K562 (cell line): ENCODE results near the gene C1orf167. TPM values are rescaled to one million over a fixed set of nuclear protein-coding genes. Genes with fewer than 3 reads are reported as not detected.

Experiments used
- ARID2 ChIP-seq: fragments of 450-650 bp; IDR thresholded peaks from 2 replicates; pipeline ENCODE4 v1.6.1; 2017; ENCODE audit warnings: antibody characterized with exemption, mild to moderate bottlenecking
- CHD2 ChIP-seq: IDR thresholded peaks from 2 replicates; pipeline ENCODE4 v1.6.1; 2011; ENCODE audit warnings: low read depth, low read length
- CHD4 ChIP-seq: fragments of 200-600 bp; sonication (generic); IDR thresholded peaks from 3 replicates; pipeline ENCODE4 v1.6.1; 2012; ENCODE audit warnings: low read depth, mild to moderate bottlenecking, mixed read lengths, low read length, inconsistent platforms; ENCODE audit not compliant: insufficient read depth, insufficient replicate concordance, poor library complexity, severe bottlenecking
- EP400 ChIP-seq: fragments of 450-650 bp; IDR thresholded peaks from 2 replicates; pipeline ENCODE4 v1.6.1; 2017; ENCODE audit warnings: antibody characterized with exemption, mild to moderate bottlenecking, moderate library complexity
- FOXJ2 ChIP-seq: fragments of 200-800 bp; sonication (Bioruptor generic); IDR thresholded peaks from 2 replicates; pipeline ENCODE4 v1.6.1; 2016; ENCODE audit warnings: missing genetic modification characterization, missing compliant biosample characterization
- FOXK2 ChIP-seq, 2 experiments: fragments of 450-650 bp; IDR thresholded peaks in 1 of 2; conservative IDR thresholded peaks in 1 of 2; 2 replicates each; pipeline ENCODE4 v1.6.1; 2016; ENCODE audit warnings: low read depth in 2 of 2, mild to moderate bottlenecking in 1 of 2
- GATAD2A ChIP-seq: fragments of 450-650 bp; IDR thresholded peaks from 2 replicates; pipeline ENCODE4 v1.6.1; 2017
- GTF2A2 ChIP-seq: IDR thresholded peaks from 2 replicates; pipeline ENCODE4 v1.6.1; 2016; ENCODE audit warnings: mild to moderate bottlenecking, missing genetic modification characterization, missing compliant biosample characterization
- HOXB6 ChIP-seq: fragments of 250-450 bp; sonication (Bioruptor Pico); IDR thresholded peaks from 2 replicates; pipeline ENCODE4 v1.5.1; 2022; ENCODE audit warnings: mild to moderate bottlenecking, borderline replicate concordance
- KDM1A ChIP-seq, 2 experiments: fragments of 450-650 bp; IDR thresholded peaks; 2 replicates each; pipeline ENCODE4 v1.6.1; 2016; ENCODE audit warnings: mild to moderate bottlenecking in 2 of 2
- MYNN ChIP-seq, 2 experiments: sonication (generic); formaldehyde crosslinking in 1 of 2; IDR thresholded peaks; 2 replicates each; pipeline versions ENCODE4 v1.5.0 to v1.6.1; 2016 to 2020; ENCODE audit warnings: antibody characterized with exemption in 1 of 2, missing genetic modification reagents in 1 of 2
- NEUROD1 ChIP-seq: fragments of 150-350 bp; IDR thresholded peaks from 2 replicates; pipeline ENCODE4 v1.6.1; 2014; ENCODE audit warnings: borderline replicate concordance, low read length, low read depth; ENCODE audit not compliant: partially characterized antibody
- NFIC ChIP-seq: fragments of 450-650 bp; IDR thresholded peaks from 2 replicates; pipeline ENCODE4 v1.6.1; 2017; ENCODE audit warnings: mild to moderate bottlenecking, inconsistent platforms
- PCBP2 ChIP-seq: fragments of 200-400 bp; formaldehyde crosslinking; IDR thresholded peaks from 2 replicates; pipeline ENCODE4 v1.6.1; 2018; ENCODE audit warnings: low read length, low read depth, mild to moderate bottlenecking, moderate library complexity; ENCODE audit not compliant: poor library complexity, severe bottlenecking
- PHB2 ChIP-seq: fragments of 450-650 bp; IDR thresholded peaks from 2 replicates; pipeline ENCODE4 v1.6.1; 2017; ENCODE audit warnings: low read depth
- POLR2AphosphoS2 ChIP-seq: IDR thresholded peaks from 2 replicates; pipeline ENCODE4 v1.6.1; 2012; ENCODE audit warnings: low read length, improper control_type of control experiment
- POLR3A ChIP-seq: IDR thresholded peaks from 2 replicates; pipeline ENCODE4 v1.6.1; 2011; ENCODE audit warnings: borderline replicate concordance, mild to moderate bottlenecking, moderate library complexity; ENCODE audit not compliant: insufficient read length, insufficient read depth; ENCODE audit errors: extremely low read depth
- RB1 ChIP-seq: fragments of 450-650 bp; IDR thresholded peaks from 2 replicates; pipeline ENCODE4 v1.6.1; 2017; ENCODE audit warnings: low read depth, mild to moderate bottlenecking
- SMARCA4 ChIP-seq: fragments of 450-650 bp; IDR thresholded peaks from 2 replicates; pipeline ENCODE4 v1.6.1; 2016
- SRSF3 ChIP-seq: fragments of 200-400 bp; formaldehyde crosslinking; IDR thresholded peaks from 2 replicates; pipeline ENCODE4 v1.6.1; 2016; ENCODE audit warnings: mild to moderate bottlenecking, low read length, moderate library complexity; ENCODE audit not compliant: insufficient read depth
- TAL1 ChIP-seq: fragments of 450-650 bp; IDR thresholded peaks from 2 replicates; pipeline ENCODE4 v1.6.1; 2016; ENCODE audit warnings: mild to moderate bottlenecking
- TBP ChIP-seq: optimal IDR thresholded peaks from 2 replicates; pipeline ENCODE3; 2011; ENCODE audit warnings: low read depth, low read length, improper control_type of control experiment
- U2AF2 ChIP-seq: fragments of 200-400 bp; formaldehyde crosslinking; optimal IDR thresholded peaks from 2 replicates; pipeline ENCODE3; 2017; ENCODE audit warnings: low read depth, mild to moderate bottlenecking, low read length
- ZNF212 ChIP-seq: fragments of 450-650 bp; formaldehyde crosslinking; IDR thresholded peaks from 2 replicates; pipeline ENCODE4 v1.4.0; 2020; ENCODE audit warnings: mild to moderate bottlenecking
- ZNF274 ChIP-seq: IDR thresholded peaks from 2 replicates; pipeline ENCODE4 v1.6.1; 2011; ENCODE audit warnings: low read depth, mild to moderate bottlenecking, low read length, moderate library complexity, borderline replicate concordance
- ZNF717 ChIP-seq: fragments of 250-450 bp; sonication (Bioruptor Pico); IDR thresholded peaks from 2 replicates; pipeline ENCODE4 v1.5.0; 2021
- ZNF778 ChIP-seq: fragments of 450-650 bp; formaldehyde crosslinking; IDR thresholded peaks from 2 replicates; pipeline ENCODE4 v1.4.0; 2020; ENCODE audit warnings: mild to moderate bottlenecking, moderate library complexity
- ZZZ3 ChIP-seq: fragments of 450-650 bp; IDR thresholded peaks from 2 replicates; pipeline ENCODE4 v1.6.1; 2016; ENCODE audit warnings: antibody characterized with exemption, mild to moderate bottlenecking, moderate library complexity
- polyA plus RNA-seq, 8 experiments: library from polyadenylated mRNA; depleted of rRNA in 4 of 8; stranded (reverse) in 5 of 8; unstranded in 3 of 8; fragments of >200 nt; fragmentation: Nextera tagmentation in 2 of 8; fragmentation: Illumina TruSeq in 1 of 8; extraction: Ambion mirVana in 2 of 8; extraction: Trizol in 1 of 8; gene quantifications; 2 replicates each; pipeline versions ENCODE4 v1.2.1 to v1.2.3, GENCODE V29; 2011 to 2014; ENCODE audit warnings: inconsistent platforms in 1 of 8, missing spikeins in 1 of 8
- total RNA-seq, 7 experiments: library from RNA; depleted of rRNA in 6 of 7; stranded (reverse); fragments of >200 nt in 6 of 7; fragmentation: Illumina TruSeq in 2 of 7; extraction: Trizol in 2 of 7; gene quantifications; 2 replicates each; pipeline versions ENCODE4 v1.2.1 to v1.2.3, GENCODE V29; 2011 to 2021; ENCODE audit warnings: low replicate concordance in 1 of 7
- TF ChIP-seq, protein P1 (sequence below): fragments of 250-450 bp; sonication (Bioruptor Pico); IDR thresholded peaks from 2 replicates; pipeline ENCODE4 v1.8.0; 2022; ENCODE audit warnings: inconsistent platforms, mild to moderate bottlenecking, moderate library complexity, borderline replicate concordance
- TF ChIP-seq, protein P2 (sequence below): sonication (generic); formaldehyde crosslinking; IDR thresholded peaks from 2 replicates; pipeline ENCODE4 v1.5.0; 2020; ENCODE audit warnings: missing genetic modification reagents

The C1orf167 gene
- total and polyA plus RNA-seq, 9 of the 15 experiments (the other 6 are each of a cell fraction or from before 2014, with no cell fraction given): 0.22 to 0.86 (median 0.31) TPM; not detected in 2

DNA sequence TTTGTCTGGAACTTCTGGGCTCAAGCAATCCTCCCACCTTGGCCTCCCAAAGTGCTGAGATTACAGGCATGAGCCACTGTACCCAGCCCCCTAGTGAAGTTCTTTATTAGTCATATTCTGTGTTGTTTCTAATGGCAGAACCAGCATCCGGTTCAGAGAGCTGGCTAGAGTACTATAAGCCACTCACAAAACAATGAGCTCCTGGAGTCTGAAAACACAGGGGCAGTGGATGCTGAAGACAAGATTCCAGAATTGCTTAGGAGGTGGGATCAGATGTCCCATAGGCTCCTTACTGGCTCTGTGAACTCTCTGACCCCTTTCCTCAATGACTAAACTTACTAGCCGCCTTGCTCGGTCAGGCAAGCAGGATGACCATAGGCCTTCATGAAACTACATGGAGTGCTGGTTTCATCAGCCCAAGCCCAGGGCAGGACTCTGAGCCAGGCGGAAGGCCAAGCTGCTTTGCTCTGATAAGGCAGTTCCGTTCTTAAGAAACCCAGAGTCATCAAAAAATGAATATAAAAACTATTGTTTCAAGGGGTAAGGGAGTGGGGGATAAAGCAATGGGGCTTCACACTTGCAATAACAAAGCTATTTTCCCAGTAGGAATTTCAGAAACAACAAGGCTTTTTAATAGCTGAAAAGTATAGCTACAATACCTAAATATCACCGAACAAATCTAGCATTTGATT, 35.7 kb downstream of the C1orf167 start (continued):
- TF ChIP-seq HOXB6 (CRISPR knock-in tag) (no peak), CHD4 (no peak), PHB2 (no peak; the same call in none of the 2 replicates), SRSF3 (no peak), GATAD2A (no peak), U2AF2 (no peak), MYNN (IDR thresholded peaks at IDR 0.05) (peak; percentile 85; the same call in 1 of the 2 replicates), MYNN (CRISPR knock-in tag; IDR thresholded peaks at IDR 0.05) (no peak), ZZZ3 (no peak), SMARCA4 (peak; percentile 97), PCBP2 (no peak), CHD2 (peak; percentile 9; the same call in 1 of the 2 replicates), ZNF717 (CRISPR knock-in tag) (peak; percentile 79; the same call in 1 of the 2 replicates), FOXJ2 (tag) (peak; percentile 75; the same call in 1 of the 2 replicates), ZNF212 (CRISPR knock-in tag) (no peak), TBP (peak; percentile 76), NEUROD1 (peak; percentile 92), GTF2A2 (tag) (0 out of 2 replicates have a peak, but pooled peaks have one; percentile 41), EP400 (no peak), ZNF274 (0 out of 2 replicates have a peak, but pooled peaks have one; percentile 4), KDM1A (IDR thresholded peaks at IDR 0.05) (no peak), TAL1 (peak; percentile 95), POLR2AphosphoS2 (no peak), NFIC (no peak), RB1 (no peak), ARID2 (no peak), FOXK2 (conservative IDR thresholded peaks at IDR 0.05 in 1 of 2, IDR thresholded peaks at IDR 0.05 in 1 of 2; ENCODE audit: low read depth in 2 of 2) (peak; percentile 40 to 53), POLR3A (no peak), ZNF778 (CRISPR knock-in tag) (no peak)
- TF ChIP-seq, protein P1, sequence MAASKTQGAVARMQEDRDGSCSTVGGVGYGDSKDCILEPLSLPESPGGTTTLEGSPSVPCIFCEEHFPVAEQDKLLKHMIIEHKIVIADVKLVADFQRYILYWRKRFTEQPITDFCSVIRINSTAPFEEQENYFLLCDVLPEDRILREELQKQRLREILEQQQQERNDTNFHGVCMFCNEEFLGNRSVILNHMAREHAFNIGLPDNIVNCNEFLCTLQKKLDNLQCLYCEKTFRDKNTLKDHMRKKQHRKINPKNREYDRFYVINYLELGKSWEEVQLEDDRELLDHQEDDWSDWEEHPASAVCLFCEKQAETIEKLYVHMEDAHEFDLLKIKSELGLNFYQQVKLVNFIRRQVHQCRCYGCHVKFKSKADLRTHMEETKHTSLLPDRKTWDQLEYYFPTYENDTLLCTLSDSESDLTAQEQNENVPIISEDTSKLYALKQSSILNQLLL (CRISPR knock-in tag): no peak
- TF ChIP-seq, protein P2, sequence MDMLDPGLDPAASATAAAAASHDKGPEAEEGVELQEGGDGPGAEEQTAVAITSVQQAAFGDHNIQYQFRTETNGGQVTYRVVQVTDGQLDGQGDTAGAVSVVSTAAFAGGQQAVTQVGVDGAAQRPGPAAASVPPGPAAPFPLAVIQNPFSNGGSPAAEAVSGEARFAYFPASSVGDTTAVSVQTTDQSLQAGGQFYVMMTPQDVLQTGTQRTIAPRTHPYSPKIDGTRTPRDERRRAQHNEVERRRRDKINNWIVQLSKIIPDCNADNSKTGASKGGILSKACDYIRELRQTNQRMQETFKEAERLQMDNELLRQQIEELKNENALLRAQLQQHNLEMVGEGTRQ: no peak
